ENCODE data around the gene PRRT3. TPM values are rescaled to one million over a fixed set of nuclear protein-coding genes. Genes with fewer than 3 reads are reported as not detected.

PRRT3 gene
- total and polyA plus RNA-seq, 9 of the 15 experiments (the other 6 are each of a cell fraction or from before 2014, with no cell fraction given), result 0.06 to 1.9 (median 1.2) TPM

DNA sequence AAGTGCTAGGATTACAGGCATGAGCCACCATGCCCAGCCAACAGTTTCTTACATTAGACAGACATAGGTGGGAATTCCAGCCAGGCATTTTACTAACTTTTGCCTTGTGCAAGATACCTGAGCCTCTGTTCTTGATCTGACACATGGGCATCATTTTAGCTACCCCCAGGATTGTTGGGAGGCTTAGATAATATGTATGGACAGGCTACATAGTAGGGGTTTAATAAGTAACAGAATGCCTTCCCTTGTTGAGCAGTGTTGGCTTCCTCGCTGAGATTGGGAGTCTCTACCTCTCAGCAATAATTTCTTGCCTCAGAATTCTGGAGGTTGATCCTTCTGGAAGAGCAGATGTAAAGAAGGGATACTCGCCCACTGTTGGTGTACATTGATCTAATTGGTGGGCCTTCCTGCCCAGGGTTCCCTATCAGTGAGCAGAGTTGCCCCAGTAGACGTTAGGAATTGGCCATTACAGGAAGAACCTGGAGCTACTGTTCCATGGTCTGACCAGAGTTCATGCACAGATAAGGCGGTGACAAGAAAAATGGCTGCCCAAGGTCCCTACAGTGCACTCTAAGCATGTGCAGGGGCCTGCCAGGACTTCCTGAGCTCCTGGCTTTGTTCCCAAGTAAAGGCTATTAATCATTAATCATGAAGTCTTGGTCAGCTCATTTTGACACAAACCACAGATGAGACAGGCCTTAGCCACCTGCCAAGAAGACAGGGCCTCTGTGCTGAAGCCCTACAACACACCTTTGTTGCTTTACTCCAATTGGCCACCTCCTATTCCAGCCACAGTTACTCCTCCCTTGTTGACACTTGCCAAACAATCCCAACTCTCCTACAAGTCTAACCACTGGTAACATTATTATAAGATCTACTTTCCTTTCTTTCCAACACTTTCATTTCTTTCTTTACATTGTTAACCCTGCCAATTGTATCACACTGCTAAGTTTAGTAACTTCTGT, 54.5 kb downstream of the PRRT3 start (continued):
- TF ChIP-seq, protein P1, sequence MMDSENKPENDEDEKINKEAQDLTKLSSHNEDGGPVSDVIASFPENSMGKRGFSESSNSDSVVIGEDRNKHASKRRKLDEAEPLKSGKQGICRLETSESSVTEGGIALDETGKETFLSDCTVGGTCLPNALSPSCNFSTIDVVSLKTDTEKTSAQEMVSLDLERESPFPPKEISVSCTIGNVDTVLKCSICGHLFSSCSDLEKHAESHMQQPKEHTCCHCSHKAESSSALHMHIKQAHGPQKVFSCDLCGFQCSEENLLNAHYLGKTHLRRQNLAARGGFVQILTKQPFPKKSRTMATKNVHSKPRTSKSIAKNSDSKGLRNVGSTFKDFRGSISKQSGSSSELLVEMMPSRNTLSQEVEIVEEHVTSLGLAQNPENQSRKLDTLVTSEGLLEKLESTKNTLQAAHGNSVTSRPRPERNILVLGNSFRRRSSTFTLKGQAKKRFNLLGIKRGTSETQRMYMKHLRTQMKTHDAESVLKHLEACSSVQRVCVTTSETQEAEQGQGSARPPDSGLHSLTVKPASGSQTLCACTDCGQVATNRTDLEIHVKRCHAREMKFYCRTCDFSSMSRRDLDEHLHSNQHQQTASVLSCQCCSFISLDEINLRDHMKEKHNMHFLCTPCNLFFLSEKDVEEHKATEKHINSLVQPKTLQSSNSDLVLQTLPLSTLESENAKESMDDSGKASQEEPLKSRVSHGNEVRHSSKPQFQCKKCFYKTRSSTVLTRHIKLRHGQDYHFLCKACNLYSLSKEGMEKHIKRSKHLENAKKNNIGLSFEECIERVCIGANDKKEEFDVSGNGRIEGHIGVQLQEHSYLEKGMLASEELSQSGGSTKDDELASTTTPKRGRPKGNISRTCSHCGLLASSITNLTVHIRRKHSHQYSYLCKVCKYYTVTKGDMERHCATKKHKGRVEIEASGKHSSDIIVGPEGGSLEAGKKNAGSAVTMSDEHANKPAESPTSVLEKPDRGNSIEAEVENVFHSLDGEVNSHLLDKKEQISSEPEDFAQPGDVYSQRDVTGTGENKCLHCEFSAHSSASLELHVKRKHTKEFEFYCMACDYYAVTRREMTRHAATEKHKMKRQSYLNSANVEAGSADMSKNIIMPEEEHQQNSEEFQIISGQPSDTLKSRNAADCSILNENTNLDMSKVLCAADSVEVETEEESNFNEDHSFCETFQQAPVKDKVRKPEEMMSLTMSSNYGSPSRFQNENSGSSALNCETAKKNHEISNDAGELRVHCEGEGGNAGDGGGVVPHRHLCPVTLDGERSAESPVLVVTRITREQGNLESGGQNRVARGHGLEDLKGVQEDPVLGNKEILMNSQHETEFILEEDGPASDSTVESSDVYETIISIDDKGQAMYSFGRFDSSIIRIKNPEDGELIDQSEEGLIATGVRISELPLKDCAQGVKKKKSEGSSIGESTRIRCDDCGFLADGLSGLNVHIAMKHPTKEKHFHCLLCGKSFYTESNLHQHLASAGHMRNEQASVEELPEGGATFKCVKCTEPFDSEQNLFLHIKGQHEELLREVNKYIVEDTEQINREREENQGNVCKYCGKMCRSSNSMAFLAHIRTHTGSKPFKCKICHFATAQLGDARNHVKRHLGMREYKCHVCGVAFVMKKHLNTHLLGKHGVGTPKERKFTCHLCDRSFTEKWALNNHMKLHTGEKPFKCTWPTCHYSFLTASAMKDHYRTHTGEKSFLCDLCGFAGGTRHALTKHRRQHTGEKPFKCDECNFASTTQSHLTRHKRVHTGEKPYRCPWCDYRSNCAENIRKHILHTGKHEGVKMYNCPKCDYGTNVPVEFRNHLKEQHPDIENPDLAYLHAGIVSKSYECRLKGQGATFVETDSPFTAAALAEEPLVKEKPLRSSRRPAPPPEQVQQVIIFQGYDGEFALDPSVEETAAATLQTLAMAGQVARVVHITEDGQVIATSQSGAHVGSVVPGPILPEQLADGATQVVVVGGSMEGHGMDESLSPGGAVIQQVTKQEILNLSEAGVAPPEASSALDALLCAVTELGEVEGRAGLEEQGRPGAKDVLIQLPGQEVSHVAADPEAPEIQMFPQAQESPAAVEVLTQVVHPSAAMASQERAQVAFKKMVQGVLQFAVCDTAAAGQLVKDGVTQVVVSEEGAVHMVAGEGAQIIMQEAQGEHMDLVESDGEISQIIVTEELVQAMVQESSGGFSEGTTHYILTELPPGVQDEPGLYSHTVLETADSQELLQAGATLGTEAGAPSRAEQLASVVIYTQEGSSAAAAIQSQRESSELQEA (IDR thresholded peaks at IDR 0.05; ENCODE audit: low read depth), result no peak
- TF ChIP-seq HOXB6 (CRISPR knock-in tag; IDR thresholded peaks at IDR 0.05; ENCODE audit: borderline replicate concordance) (no peak), IFI16 (CRISPR knock-in tag; IDR thresholded peaks at IDR 0.05) (no peak), KDM5B (IDR thresholded peaks at IDR 0.05; ENCODE audit: insufficient replicate concordance, low read depth, low read length) (no peak), CREM (IDR thresholded peaks at IDR 0.05; ENCODE audit: low read depth) (peak; percentile 36; the same call in 1 of the 2 replicates), ZNF830 (CRISPR knock-in tag; IDR thresholded peaks at IDR 0.05) (0 out of 2 replicates have a peak, but pooled peaks have one; percentile 36), EP300 (IDR thresholded peaks at IDR 0.05; ENCODE audit: low read length) (peak; percentile 42; the same call in 1 of the 2 replicates), ESRRA (IDR thresholded peaks at IDR 0.05; ENCODE audit: borderline replicate concordance, low read depth) (peak; percentile 50; the same call in 1 of the 2 replicates), ZBED1 (IDR thresholded peaks at IDR 0.05) (no peak), BMI1 (IDR thresholded peaks at IDR 0.05; ENCODE audit: low read length) (no peak), ZNF695 (CRISPR knock-in tag; IDR thresholded peaks at IDR 0.05) (no peak), ZNF766 (CRISPR knock-in tag; conservative IDR thresholded peaks at IDR 0.05) (peak; percentile 73), MEIS2 (IDR thresholded peaks at IDR 0.05; ENCODE audit: partially characterized antibody) (peak; percentile 99), NCOA6 (IDR thresholded peaks at IDR 0.05) (no peak), NR3C1 (CRISPR knock-in tag; IDR thresholded peaks at IDR 0.05) (no peak)
- TF ChIP-seq, protein P2, sequence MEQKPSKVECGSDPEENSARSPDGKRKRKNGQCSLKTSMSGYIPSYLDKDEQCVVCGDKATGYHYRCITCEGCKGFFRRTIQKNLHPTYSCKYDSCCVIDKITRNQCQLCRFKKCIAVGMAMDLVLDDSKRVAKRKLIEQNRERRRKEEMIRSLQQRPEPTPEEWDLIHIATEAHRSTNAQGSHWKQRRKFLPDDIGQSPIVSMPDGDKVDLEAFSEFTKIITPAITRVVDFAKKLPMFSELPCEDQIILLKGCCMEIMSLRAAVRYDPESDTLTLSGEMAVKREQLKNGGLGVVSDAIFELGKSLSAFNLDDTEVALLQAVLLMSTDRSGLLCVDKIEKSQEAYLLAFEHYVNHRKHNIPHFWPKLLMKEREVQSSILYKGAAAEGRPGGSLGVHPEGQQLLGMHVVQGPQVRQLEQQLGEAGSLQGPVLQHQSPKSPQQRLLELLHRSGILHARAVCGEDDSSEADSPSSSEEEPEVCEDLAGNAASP (IDR thresholded peaks at IDR 0.05), result no peak

Measured in K562 (cell line).